ENCODE data around the gene IKZF2.

The IKZF2 gene

GRCh38 chr2:212953170-212953920 lies 198.1 kb downstream of the IKZF2 start:
- DNase-seq, result no peak

DNA sequence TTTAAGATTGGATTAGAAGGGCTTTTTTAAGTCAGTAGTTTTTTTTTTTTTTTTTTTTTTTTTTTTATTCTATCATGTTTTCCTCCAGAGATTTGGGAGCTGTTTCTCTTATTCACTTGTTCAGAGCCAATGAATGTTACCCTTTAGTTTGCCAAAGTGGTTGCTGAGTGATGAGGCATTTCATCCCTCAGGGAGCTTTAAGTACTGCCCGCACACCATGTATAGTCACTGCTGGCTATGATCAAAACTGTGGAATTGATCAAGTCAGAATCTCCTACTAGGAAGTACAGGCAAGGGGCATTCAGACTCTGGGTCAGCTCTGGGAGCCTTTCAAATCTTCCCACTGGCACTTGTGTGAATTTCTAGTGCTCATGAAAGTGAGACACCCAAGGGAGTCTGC lies 201.6 kb downstream of the IKZF2 start:
- no peak for DNase-seq

All from CD4-positive, alpha-beta T cell treated with Interleukin-4 for 1 hour (primary cell).